Activated naive CD4-positive, alpha-beta T cell treated with Interleukin-2 at 50 U/mL for 16 hours (primary cell): ENCODE results near the gene HOXC5.

ENCODE experiments used
- DNase-seq: peaks from one replicate; pipeline ENCODE4 v3.0.0-alpha.2; 2020

HOXC5 gene

GRCh38 chr12:54008260-54008552 lies 24.6 kb upstream of the HOXC5 start:
- DNase-seq = no peak

DNA sequence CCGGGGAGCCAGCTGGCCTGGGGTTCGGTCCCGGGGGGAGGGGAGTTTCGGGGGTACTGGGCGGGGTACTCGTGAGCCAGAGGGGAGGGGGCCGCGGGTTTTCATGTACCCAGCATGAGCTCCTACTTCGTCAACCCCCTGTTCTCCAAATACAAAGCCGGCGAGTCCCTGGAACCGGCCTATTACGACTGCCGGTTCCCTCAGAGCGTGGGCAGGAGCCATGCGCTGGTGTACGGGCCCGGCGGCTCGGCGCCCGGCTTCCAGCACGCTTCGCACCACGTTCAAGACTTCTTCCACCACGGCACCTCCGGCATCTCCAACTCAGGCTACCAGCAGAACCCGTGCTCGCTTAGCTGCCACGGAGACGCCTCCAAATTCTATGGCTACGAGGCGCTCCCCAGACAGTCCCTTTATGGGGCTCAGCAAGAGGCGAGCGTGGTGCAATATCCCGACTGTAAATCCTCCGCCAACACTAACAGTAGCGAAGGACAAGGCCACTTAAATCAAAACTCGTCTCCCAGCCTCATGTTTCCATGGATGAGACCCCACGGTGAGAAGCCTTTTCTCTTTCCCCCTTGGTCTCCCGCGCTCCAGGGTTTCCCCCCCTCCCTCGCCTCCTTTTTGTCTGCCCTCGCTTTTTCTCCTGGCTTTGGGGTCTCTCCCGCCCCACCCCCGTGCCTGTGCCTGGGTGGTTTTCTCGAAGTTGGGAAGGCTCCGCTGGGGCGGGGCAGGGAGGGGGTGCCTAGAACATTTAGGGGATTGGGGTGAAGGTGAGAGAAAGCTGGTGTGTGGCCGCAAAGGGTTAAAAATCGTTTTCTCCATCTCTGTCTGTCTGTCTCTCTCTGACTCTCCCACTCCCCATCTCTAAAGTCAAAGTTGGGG lies 23.4 kb upstream of the HOXC5 start:
- DNase-seq = peak; percentile 38

GRCh38 chr12:54010053-54010971 lies 22.5 kb upstream of the HOXC5 start:
- no peak for DNase-seq

GRCh38 chr12:54010972-54011664 lies 21.7 kb upstream of the HOXC5 start:
- no peak for DNase-seq

DNA sequence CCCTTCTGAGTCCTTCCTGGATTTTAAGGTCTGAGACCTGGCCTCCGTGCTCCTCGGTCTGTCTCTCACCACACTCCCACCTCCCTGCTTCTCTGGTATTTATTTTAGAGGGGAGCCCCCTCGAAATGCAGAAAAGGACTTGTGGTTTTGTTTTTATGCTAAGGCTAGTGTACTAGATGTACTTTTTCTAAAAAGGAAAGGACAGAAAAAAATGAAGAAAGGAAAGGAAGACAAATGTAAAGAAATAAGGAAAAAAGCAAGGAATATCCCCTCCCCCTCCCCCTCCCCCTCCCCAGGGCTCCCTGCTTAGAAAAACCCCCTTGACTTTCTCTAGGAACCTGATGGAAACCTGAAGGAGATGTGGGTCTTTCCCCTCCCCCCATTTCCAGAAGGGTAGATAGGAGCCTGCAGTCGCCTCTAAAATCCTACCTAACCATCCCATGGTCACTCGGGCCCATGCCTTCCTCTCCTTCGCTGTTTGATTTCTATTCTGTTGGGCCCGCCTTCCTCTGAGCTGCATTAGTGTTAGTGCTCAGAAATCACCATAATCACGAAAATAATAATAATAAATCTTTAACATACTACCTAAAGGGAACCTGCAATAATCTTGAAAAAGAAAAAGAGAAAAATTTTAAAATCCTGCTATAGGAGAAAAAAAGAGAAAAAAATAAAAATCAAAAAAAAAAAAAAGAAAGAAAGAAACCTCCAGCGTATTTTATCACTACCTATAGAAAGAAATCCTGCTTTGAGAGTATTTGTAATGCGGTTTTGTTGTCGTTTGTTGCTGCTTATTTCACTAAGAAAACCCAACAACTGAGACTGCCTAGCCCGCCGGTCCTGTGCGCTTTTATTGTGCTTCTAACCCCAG lies 21.0 kb upstream of the HOXC5 start:
- no peak for DNase-seq

- no peak for DNase-seq
Observed at GRCh38 chr12:54012631-54013409, 20.0 kb upstream of the HOXC5 start.

GRCh38 chr12:54014377-54015017 lies 18.4 kb upstream of the HOXC5 start:
- DNase-seq = no peak

- DNase-seq = no peak
Observed at GRCh38 chr12:54015018-54015931, 17.6 kb upstream of the HOXC5 start.

- no peak for DNase-seq
Observed at GRCh38 chr12:54016051-54016450, 16.8 kb upstream of the HOXC5 start.

GRCh38 chr12:54016478-54016964 lies 16.3 kb upstream of the HOXC5 start:
- DNase-seq = no peak

GRCh38 chr12:54017027-54017788 lies 15.6 kb upstream of the HOXC5 start:
- no peak for DNase-seq

- peak; percentile 66 for DNase-seq
Observed at GRCh38 chr12:54017878-54018467, 14.9 kb upstream of the HOXC5 start.

DNA sequence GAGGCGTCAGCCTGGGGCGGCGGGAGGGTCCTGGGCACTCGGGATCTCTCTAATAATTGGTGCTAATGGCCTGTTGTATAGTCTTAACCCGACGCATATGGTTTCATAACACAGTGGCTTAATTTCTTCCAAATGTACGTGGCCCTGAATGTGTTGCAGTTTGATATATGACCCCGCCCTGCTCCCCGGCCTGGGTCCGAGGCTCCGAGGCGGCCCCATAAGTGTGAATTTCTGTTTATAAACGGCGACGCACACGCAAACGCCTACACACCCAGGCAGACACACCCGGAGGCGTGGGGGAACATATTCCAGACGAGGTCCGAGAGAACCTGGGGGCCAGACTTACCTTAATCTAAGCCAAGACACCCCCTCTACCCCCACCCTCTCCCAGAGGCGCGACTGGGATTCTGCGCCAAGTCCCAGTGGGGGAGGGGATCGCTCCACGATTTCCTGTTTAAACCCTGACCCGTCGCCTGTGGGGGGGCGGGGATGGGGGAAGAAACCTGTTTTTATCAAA lies 14.3 kb upstream of the HOXC5 start:
- no peak for DNase-seq

DNA sequence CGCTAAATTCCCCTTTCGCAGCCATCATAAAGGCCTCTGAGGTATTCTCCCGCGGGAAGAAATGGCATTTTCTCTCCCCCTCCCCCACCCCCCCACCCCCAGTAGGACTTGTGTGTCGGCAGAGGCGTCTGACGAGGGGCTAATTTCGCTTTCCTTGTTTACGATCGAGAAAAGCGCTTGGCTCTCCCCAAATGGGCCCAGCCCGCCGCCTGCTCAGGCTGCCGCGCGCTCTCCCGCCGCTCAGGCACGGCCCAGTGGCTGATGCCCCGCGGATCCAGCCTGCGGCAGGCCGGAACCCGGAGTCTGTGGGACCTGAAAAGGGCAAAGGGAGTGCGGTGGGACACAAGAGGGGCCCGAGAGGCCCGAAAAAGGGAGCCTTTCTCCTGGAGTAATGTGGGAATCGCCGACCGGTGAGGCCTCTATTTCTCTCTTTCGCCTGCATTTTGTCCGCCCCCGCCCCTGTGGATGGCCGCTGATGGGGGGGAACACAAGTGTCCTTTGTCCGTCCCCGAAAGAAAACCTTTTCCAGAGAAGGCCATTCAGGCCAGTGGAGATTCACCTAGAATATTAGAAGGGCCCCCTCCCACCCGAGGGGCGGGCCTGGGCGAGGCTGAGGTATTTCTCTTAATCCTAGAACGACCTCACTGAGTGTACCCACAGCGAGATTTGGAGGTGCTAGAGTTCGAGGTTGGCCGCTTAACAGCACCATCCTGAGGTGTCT lies 13.6 kb upstream of the HOXC5 start:
- DNase-seq = no peak

DNA sequence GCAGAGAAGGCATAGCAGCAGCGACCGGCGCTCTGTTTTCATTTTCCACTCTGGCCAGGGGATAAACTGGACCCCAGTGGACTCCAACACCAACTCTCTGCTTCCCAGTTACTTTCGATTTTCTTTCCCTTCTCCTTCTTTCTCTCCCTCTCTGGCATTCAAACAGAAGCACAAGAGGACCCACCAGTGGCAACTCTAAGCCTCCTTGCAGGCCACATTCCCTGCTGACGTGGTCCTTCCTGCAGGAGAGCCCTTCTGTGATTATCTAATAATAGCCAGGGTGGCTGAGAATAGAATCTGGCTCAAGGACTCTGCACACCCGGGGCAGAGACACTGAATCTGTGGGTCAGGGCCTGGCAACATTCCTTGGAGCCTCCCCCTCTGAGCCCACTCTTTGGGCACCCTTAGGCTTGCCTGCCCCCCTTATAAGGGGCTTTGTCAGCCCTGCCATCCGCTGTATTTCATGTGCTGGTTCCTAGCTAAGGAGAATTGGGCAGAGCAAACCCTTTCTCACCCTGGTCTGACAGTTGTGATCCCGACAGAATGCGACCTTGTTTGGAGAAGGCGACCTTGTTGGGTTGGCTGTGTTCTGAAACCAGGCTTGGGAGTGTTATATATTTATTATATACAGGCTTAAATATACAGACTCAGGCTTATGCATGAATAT lies 12.8 kb upstream of the HOXC5 start:
- no peak for DNase-seq

GRCh38 chr12:54020591-54021405 lies 12.1 kb upstream of the HOXC5 start:
- no peak for DNase-seq
